C4-2B (cell line): Measurements from ENCODE around the gene TPPP2.

Experiments
- H3K27ac ChIP-seq: fragments of 450-650 bp; 2 replicates; pipeline ENCODE4 v1.5.1; 2017
- ZFX ChIP-seq: fragments of 450-650 bp; IDR thresholded peaks from 2 replicates; pipeline ENCODE4 v1.6.1; 2017
- TF ChIP-seq, protein P1 (sequence below): fragments of 450-650 bp; conservative IDR thresholded peaks from 2 replicates; pipeline ENCODE4 v1.5.1; 2017; ENCODE audit warnings: mild to moderate bottlenecking

Gene TPPP2

GRCh38 chr14:21075719-21076437 is 45.9 kb downstream of the TPPP2 start:
- H3K27ac ChIP-seq = no peak overlapping the region

DNA sequence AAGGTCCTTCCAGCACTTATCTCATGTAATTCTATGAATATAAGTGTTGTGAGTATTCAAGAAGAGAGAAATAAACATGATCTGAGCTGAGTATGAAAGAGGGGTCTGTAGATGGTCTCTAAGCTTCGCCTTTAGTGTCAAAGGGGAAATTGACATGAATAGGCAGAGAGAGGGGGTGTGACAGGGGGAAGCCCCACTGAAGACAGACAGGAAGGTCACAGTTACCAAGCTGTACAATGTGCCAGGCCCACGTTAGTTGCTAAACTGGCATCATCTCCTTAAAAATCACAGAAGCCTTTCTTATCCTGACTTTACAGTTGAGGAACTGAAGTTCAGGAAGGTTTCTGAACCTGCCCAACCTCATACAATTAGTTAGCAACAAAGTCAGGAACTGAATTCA is 47.7 kb downstream of the TPPP2 start:
- no peak for TF ChIP-seq ZFX
- TF ChIP-seq, protein P1, sequence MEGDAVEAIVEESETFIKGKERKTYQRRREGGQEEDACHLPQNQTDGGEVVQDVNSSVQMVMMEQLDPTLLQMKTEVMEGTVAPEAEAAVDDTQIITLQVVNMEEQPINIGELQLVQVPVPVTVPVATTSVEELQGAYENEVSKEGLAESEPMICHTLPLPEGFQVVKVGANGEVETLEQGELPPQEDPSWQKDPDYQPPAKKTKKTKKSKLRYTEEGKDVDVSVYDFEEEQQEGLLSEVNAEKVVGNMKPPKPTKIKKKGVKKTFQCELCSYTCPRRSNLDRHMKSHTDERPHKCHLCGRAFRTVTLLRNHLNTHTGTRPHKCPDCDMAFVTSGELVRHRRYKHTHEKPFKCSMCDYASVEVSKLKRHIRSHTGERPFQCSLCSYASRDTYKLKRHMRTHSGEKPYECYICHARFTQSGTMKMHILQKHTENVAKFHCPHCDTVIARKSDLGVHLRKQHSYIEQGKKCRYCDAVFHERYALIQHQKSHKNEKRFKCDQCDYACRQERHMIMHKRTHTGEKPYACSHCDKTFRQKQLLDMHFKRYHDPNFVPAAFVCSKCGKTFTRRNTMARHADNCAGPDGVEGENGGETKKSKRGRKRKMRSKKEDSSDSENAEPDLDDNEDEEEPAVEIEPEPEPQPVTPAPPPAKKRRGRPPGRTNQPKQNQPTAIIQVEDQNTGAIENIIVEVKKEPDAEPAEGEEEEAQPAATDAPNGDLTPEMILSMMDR = no peak

More at GRCh38 chr14:21075719-21076437, 45.9 kb downstream of the TPPP2 start:
- no peak for TF ChIP-seq ZFX

DNA sequence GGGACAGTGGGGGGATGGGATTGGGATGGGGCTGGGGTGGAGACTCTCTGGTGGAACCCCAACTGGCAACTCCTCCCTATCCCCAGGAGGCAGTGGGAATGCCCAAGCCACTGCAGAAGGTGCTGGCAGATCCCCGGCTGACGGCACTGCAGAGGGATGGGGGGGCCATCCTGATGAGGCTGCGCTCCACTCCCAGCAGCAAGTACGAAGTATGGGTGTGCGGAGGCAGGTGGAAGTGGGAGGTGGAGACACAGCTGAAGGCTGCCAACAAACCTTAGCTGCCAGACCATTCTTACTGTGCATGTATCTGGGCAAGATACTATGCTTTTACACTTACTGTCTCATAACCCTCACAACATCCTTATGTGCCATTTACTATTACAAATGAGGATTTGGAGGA is 48.3 kb downstream of the TPPP2 start:
- H3K27ac ChIP-seq = no peak overlapping the region
- TF ChIP-seq, protein P1 = no peak
- no peak for TF ChIP-seq ZFX

More for the DNA sequence above, 47.7 kb downstream of the TPPP2 start:
- H3K27ac ChIP-seq = no peak overlapping the region

GRCh38 chr14:21078726-21079125 is 48.7 kb downstream of the TPPP2 start:
- H3K27ac ChIP-seq = no peak overlapping the region
- no peak for TF ChIP-seq ZFX
- TF ChIP-seq, protein P1 = no peak

DNA sequence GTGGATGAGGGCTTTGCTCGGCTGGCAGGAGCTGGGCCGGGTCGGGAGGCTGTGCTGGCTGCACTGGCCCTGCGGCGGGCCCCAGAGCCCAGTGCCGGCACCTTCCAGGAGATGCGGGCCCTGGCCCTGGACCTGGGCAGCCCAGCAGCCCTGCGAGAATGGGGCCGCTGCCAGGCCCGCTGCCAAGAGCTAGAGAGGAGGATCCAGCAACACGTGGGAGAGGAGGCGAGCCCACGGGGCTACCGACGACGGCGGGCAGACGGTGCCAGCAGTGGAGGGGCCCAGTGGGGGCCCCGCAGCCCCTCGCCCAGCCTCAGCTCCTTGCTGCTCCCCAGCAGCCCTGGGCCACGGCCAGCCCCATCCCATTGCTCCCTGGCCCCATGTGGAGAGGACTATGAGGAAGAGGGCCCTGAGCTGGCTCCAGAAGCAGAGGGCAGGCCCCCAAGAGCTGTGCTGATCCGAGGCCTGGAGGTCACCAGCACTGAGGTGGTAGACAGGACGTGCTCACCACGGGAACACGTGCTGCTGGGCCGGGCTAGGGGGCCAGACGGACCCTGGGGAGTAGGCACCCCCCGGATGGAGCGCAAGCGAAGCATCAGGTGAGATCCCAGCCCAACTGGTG is 51.6 kb downstream of the TPPP2 start:
- TF ChIP-seq, protein P1 = no peak
- no peak for TF ChIP-seq ZFX
- H3K27ac ChIP-seq = no peak overlapping the region
